Lung microvascular endothelial cell (primary cell): Measurements from ENCODE around the gene TNFSF18. TPM values are rescaled to one million over a fixed set of nuclear protein-coding genes. Genes with fewer than 3 reads are reported as not detected.
A peak's percentile ranks its signal among the peaks of the same experiment; 100 is the strongest.
"Not testable (repeated sequence)": the region's sequence is repeated elsewhere in the genome, so short reads cannot be mapped to it uniquely, and the experiment has no call there.

Experiments
- DNase-seq, 2 donors: peaks; one replicate each; pipeline versions ENCODE4 v3.0.0 to v3.0.0-alpha.2; 2010; ENCODE audit warnings: low read depth in 2 of 2
- total RNA-seq: library from RNA; depleted of rRNA; stranded (reverse); fragments of >200 nt; gene quantifications from 2 replicates; pipeline ENCODE4 v1.2.1, GENCODE V29; 2014

TNFSF18 gene, protein sequence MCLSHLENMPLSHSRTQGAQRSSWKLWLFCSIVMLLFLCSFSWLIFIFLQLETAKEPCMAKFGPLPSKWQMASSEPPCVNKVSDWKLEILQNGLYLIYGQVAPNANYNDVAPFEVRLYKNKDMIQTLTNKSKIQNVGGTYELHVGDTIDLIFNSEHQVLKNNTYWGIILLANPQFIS
- total RNA-seq, result 4.2 and 50.3 TPM in 2 replicates

DNA sequence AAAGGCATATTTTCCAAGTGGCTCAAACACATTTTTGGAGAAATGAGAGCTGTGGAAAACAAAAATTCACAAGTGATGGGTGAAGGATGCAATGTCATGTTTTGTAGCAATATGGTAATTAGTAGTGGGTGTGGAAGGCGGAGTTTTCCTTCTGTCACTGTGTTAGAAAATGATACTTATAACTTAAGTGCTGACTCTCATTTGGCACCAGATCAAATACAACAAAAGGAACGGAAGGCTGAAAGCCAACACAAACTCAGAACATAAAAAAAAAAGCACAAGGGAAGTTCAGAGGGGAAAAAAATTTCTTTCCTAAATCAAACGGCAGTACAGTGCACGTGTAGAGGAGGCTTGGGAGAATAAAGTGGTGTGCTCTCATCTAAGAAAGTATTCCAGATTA, at the start of gene TNFSF18:
TSS of gene TNFSF18 (minus strand) at position 77 of the 400 bp plus-strand sequence. CDS start at position 32, 45 bp downstream.
- DNase-seq, result peak; percentile 87 to 96

DNA sequence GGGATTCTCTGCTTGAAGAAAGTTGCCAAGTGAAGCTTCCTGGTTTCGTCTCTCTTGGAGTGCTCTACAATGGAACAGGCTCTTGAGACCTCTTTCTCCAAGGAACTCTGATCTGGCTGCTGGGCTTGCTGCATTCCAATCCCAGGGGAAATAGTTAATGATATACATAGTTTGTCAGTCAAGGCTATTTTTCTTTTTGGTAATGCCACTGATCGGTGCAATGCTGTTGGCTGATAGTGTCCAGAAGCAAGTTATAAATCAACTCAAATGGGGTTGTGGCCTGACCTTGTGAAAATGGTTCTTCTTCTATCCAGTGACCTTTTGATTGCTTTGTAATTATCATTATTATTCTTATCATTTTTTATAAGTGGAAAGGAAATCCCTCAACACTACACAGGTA, 48.4 kb upstream of the TNFSF18 start:
- DNase-seq, result no peak

DNA sequence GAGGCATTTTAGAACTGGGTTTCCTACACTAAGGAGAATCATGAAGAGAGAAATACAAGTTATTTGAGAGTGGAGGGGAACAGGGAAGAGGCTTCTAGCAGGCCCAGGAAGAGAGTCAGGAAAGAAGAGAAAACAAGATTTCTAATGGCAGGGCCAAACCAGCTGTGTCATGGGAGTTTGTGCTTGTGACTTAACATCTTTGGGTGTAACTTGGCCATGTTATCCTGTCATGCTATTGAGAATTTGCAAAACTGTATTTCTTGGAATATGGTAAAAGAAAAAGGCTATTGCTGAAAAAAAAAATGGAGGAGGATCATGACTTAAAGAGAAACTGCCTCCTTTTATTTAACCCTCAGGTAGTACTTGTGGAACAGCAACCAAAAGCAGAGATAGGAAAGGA, 47.4 kb upstream of the TNFSF18 start:
- no peak for DNase-seq

DNA sequence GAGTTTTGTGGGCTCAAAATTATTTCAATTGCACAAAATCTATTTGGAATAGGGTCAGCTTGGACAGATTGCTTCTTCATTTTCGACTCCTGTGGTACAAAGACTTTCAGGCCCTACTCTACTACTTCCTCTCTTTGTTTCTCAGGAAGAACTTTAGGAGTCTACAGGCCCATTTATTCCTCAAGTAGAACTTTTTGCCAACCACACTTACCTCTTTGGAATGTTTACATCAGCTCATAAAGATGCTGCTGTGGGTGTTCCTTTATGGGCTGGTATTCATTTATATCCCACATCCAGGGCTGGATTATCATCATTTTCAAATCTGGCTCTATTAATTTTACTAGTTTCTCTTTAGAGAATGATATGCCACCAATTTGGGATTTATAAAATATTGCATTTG, 46.3 kb upstream of the TNFSF18 start:
- peak in 1 of 2 donors; percentile 33 for DNase-seq

DNA sequence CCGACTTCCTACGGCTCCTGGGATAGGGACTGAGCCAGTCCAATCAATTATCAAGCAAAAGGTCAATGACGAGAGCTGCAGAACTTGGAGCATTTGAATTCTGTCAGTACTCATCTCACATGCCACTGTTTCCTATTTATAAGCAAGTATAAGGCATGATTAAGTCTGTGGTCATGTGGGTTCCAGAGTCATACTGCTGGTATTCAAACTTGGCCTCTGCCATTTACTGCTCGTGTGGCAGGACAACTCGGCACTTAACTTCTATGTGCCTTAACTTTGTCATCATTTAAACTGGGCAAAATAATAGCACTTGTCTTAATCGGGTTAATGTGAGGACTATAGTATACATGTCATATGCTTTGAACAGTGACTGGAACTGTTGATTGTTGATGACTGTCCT, 44.9 kb upstream of the TNFSF18 start:
- peak in 1 of 2 donors; percentile 40 for DNase-seq

DNA sequence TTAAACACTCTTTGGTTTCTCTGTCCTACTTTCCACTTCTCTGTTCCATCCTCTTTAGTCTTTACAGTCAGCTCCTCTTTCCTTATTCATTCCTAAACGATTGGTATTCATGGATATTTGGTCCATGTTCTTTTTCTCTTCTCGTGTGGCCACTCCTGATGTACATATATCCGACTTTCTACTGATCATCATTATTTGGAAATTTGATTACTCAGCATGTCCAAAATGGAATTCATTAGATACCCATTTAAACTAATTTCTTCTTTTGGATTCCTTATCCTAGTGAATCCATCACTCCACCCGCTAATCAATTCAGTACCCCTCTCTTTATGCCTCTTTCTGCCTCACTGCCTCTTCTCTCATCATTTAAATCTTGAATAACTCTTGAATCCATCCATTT, 43.8 kb upstream of the TNFSF18 start:
- DNase-seq, result no peak

DNA sequence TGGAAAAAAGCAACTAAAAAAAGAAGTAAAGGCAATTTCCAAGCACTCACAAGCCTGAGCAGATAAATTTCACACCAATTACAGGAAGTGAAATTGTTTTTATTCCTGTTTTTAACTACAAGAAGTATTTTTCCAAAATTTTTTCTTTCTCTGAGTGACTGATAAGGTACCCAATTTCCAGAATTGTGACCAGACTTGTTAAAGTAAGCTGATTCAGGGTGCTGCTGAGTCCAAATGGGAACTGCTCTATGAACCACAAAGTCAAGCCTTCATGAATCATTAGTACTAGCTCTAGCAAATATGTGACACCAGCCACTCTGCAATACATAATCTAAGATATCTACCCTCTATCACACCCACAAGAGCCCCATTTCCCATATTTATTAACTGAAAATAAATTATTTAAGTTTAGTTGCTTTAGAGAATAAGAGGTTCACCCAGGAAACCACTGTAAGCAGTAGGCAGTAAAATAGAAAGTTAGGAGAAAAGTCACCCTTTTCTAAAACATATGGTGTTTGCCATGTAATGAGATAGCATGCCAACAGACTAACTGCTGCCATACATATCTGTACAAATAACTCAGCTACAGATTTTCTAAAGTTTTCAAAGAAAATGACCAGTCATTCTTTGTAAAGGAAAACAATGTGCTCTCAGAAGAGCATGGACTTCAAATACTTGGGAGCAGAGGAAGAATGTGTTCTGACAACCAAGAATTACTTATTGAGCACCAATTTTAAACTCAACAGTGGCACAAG, 43.1 kb upstream of the TNFSF18 start:
- DNase-seq, result no peak

DNA sequence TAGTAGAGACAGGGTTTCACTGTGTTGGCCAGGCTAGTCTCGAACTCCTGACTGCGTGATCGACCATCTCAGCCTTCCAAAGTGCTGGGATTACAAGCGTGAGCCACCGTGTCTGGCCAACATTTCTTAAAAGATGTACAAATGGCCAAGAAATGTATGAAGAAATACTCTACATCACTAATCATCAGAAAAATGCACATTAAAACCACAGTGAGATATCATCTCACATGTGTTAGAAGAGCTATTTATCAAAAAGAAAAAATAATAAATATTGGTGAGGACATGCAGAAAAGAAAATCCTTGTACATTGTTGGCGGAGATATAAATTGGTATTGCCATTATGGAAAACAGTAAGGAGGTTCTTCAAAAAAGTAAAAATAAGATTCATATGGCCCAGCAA, 33.6 kb upstream of the TNFSF18 start:
- no peak for DNase-seq

DNA sequence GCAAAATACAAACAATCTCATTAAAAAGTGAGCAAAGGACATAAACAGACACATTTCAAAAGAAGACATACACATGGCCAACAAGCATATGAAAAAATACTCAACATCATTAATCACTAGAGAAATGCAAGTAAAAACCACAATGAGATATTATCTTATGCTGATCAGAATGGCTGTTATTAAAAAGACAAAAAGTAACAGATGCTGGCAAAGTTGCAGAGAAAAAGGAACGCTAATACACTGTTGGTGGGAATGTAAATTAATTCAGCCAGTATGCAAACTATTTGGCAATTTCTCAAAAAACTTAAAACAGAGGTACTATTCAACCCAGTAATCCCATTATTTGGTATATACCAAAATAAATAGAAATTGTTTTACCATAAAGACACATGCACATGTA, 32.2 kb upstream of the TNFSF18 start:
- no peak for DNase-seq

DNA sequence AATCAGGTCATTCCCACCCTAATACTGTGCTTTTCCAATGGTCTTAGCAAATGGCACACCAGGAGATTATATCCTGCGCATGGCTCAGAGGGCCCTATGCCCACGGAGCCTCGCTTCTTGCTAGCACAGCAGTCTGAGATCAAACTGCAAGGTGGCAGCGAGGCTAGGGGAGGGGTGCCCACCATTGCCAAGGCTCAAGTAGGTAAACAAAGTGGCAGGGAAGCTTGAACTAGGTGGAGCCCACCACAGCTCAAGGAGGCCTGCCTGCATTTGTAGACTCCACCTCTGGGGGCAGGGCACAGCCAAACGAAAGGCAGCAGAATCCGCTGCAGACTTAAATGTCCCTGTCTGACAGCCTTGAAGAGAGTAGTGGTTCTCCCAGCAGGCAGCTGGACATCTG, 23.5 kb upstream of the TNFSF18 start:
- DNase-seq, result not testable (repeated sequence)

DNA sequence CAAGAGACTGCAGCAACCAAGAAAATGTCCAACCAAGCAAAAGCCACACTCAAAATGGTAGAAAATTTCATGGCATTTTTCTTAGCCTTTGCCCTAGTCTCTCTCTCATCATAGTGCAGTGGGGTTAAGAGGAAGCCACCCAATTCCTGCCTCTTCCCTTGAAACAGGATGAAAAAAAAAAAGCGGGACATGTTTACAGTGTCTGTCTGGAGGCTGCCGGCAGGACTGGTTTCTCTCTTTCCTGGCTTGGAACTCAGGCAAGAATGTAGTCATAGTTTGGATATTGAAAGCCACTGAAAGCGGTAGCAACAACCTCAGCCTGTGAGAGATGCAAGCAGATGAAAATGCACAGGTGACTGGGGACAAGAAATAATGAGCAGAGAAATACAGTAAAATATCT, 13.3 kb upstream of the TNFSF18 start:
- peak; percentile 87 to 88 for DNase-seq

DNA sequence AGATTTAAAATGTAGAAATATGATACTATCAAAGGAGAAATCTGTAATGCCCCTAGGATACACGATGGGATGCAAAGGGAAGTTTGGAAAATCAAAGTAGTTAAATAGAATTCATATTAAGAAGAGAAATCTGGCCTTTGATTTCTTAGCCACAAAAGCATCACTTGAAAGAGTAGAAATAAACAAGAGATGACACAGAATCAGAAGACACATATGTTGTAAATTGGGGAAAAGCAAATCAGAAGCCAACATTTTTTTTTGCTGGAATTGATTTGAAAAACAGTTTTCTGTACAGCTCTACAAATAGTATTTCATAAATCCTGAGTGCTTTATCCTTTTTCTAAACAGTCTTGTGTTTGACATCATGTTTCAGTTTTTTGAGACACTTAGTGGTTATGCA, 12.4 kb upstream of the TNFSF18 start:
- no peak for DNase-seq

DNA sequence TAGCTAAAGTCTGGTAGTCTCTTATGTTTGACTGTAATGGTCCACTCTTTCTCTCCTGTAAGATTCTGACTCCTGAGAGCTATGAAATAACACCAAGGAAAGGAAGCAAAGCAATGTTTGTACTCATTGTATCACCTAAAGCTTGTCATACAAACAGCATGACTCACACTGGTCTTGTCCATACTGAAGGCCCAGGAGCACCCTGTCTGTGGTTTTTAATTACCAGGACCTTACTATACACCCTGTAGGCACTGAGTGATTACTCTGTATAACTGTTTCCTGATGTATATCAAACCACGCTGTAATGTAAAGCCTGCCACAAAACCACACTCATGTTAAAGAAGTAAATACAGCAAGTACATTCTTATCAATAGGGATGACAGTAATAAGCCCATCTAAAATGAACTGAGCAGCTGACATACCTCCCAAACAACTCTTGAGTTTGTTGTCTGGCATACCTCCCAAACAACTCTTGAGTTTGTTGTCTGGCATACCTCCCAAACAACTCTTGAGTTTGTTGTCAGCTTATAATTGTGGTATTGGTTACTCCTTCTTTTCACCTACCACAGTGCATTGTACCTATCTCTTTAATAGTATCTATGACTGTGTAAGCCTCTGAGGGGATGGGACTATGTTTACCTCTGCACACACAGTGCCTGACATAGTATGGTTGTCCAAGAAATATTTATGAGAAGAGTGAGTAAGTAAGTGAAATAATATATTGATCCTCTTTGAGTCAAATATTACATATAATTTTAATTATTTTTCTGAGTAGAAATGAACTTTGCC, 11.6 kb upstream of the TNFSF18 start:
- DNase-seq, result peak in 1 of 2 donors; percentile 65

DNA sequence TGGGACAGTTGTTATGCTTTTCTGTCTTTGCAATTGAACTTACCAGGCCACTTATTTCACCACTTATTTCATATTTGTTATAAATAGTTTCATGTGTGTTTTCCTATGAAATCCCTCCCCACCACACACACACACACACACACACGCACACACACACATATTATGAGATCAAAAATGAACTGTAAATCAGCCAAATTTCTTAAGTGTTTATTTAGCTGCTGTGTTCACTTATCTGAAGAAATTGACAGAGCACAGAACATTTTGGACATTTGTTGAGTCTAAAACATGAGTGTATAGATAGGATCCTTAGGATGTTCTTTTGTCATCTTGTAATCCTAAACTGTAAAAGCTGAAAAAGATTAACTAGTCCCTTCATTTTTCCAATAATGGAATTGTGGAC, 7.8 kb upstream of the TNFSF18 start:
- DNase-seq, result no peak

DNA sequence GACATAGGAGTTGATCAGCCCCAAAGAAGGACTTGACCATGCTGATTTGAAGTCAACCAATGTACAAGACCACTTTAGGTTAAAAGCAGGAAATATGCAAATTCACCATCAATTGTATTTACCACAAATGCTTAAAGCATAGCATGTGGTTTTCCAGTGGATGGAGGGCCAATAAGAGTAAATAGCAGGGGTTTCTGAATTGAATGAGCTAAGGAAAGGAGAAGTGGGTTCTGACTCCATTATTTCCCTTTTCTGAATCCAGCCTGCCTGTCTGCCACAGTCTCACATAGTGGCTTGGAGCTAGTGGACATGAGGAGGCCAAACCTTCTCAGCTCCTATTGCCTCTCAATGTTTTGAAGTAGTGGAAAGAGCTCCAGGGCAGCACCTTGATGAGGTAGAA, 7.2 kb upstream of the TNFSF18 start:
- DNase-seq, result no peak

DNA sequence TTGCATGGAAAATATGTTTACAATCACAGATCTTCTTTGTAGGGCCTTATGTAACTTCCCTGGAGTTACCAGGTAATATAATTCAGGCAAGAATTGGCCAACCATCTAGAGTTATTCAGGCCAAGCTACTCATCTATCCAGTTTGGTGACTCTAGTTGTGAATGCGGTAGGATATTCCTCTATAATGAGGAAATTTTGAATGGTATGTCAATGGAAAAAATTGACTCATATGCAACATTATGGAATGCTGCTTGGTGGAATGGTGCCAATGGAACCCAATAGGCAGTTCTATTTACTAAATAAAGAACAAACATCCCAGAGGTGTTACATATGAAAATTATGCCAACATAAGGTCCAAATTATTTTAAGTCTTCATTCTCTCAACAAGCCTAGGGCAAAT, 5.6 kb upstream of the TNFSF18 start:
- peak in 1 of 2 donors; percentile 35 for DNase-seq

DNA sequence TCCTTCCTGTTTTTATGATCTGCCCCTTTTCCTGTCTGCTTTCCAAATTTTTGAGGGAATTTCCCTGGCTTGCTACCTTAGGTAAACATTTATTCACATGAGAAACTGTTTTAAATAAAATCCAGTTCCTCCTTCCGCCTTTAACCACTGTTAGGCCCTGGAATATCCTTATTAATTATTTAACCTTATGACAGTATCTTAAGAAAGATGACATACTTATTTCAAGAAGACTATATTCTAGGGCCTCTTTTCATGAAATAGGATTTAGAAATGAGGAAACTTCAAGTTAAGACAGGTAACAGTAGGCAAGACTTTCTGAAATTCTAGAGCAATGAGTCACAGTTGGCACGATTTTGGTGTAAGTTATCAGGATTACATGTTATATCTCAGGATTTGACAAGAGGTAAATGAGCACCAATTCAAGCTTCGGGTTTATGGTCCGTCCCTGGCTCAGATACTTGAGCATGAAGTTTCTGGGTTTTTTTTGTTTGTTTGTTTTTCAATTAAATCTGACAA, 2.0 kb upstream of the TNFSF18 start:
- DNase-seq, result peak; percentile 42 to 68

DNA sequence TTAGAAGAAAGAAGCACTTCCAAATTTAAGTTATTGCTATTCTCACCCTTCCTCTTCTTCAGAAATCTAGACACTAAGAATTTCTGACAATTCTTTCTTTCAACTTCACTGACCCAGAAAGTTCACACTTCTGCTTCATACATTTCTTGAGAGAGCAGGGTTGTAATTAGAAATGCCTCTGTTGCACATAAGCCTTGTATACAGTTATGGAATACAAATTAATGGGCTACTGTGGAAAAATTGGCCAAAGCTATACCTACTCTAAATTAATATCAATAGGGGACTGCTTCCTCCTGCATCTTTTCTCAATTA, 1.5 kb downstream of the TNFSF18 start:
- no peak for DNase-seq

DNA sequence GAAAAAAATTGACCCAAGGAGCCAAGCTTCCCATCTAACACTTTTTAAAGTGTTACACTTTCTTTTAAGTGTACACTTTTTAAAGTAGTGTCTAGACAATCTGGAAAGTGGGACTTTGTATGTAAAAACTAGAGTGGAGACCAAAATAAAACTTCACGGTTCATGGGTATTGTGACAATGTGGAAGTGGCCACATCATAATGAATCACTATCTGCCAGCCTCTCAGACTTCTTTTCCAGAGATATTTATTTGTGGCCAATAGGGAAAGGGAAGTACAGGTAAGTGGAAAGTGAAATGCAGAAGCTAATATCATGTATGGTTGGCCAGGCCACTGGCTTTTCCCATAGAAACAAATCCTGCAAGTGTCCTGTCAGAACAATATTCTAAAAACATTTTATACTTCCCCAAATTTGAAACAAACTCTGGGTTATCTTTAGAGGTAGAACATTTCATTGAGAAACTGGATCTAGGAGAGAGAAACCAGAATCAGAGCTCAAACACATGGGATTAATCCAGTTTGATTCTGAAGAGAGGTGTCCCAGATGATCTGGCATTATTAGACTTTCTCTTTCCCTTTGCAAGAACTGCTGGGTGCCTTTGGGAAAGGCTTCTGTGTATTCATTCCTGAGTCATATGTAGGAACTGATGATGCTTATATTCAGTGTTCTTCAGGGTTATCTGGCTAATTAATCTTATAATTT, 2.0 kb downstream of the TNFSF18 start:
- DNase-seq, result peak; percentile 43 to 69

DNA sequence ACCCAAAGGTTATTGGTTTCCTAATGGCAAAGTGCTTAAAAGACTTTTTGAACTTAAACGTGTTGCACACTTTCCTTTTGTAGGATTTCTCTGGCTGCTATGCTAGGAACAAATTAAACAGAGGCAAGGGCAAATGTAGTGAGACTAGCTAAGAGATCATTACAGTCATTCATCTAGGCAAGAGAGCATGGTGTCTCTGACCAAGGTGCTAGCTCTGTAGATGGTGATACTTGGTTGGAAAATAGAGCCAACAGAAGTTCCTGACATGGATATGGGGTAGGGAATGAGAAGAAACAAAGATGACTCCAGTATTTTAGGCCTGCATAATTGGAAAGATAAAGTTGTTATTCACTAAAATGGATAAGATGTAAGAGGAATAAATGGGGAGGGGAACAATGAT, 6.1 kb downstream of the TNFSF18 start:
- peak in 1 of 2 donors; percentile 27 for DNase-seq

DNA sequence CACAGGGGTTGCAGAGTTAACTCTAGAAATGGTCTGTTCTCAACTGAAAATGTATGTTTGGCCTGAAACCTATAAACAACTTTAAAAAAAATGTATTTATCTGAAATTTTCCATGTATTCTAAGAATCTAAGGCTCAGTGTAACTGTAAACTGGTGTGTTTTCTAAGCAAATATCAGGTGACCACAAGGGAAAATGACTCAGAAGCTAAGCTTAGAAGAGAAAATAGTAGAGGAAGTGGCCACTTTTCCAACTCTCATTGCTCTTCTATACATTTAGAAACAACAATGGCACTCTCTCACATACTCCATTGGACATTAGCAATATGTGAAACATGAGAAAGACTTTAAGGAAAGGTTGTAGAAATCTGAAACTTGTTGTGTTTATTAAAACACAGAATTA, 7.5 kb downstream of the TNFSF18 start:
- peak; percentile 52 to 57 for DNase-seq

DNA sequence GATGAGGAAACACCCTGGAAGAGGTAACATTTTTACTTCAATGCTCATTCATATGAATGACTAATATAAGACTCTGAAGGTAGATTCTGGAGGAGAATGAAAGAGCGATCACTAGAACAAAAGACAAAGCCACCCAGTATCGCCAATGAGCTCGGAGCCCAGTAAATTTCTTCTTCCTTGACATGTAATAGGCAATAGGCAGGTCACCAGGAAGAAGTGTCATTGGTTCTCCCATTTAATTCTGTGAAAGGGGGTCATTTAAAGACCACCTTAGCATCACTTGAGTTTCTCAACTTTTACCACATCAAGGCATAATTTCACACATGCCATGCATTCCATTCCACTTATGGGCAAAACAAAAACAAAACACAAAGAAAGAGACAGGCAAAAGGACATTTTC, 7.9 kb downstream of the TNFSF18 start:
- DNase-seq, result no peak
